ENCODE results near the gene SULT4A1.
A peak's percentile ranks its signal among the peaks of the same experiment; 100 is the strongest.

SULT4A1 gene

GRCh38 chr22:43828725-43828997, 33.7 kb downstream of the SULT4A1 start:
- no peak for DNase-seq (ENCODE audit: low read depth)

GRCh38 chr22:43827926-43828724, 34.2 kb downstream of the SULT4A1 start:
- DNase-seq (ENCODE audit: low read depth) = no peak

- DNase-seq (ENCODE audit: low read depth) = no peak
These were observed 35.1 kb downstream of the SULT4A1 start for GRCh38 chr22:43827003-43827735.

- DNase-seq (ENCODE audit: low read depth) = no peak
These were observed 35.9 kb downstream of the SULT4A1 start for GRCh38 chr22:43826142-43827002.

- DNase-seq (ENCODE audit: low read depth) = no peak
These were observed 36.7 kb downstream of the SULT4A1 start for GRCh38 chr22:43825651-43826050.

GRCh38 chr22:43824724-43825420, 37.4 kb downstream of the SULT4A1 start:
- DNase-seq (ENCODE audit: low read depth) = no peak

- DNase-seq (ENCODE audit: low read depth) = no peak
These were observed 38.2 kb downstream of the SULT4A1 start for GRCh38 chr22:43823911-43824665.

GRCh38 chr22:43823353-43823908, 38.9 kb downstream of the SULT4A1 start:
- DNase-seq (ENCODE audit: low read depth) = no peak

GRCh38 chr22:43821606-43822425, 40.5 kb downstream of the SULT4A1 start:
- DNase-seq (ENCODE audit: low read depth) = no peak

GRCh38 chr22:43820651-43821305, 41.5 kb downstream of the SULT4A1 start:
- DNase-seq (ENCODE audit: low read depth) = no peak

- no peak for DNase-seq (ENCODE audit: low read depth)
These were observed 42.2 kb downstream of the SULT4A1 start for GRCh38 chr22:43819931-43820640.

GRCh38 chr22:43819421-43819921, 42.8 kb downstream of the SULT4A1 start:
- DNase-seq (ENCODE audit: low read depth) = no peak

- DNase-seq (ENCODE audit: low read depth) = no peak
These were observed 43.3 kb downstream of the SULT4A1 start for GRCh38 chr22:43818981-43819380.

- DNase-seq (ENCODE audit: low read depth) = no peak
These were observed 44.9 kb downstream of the SULT4A1 start for GRCh38 chr22:43817402-43817801.

GRCh38 chr22:43814264-43814663, 48.0 kb downstream of the SULT4A1 start:
- no peak for DNase-seq (ENCODE audit: low read depth)

GRCh38 chr22:43812890-43813289, 49.4 kb downstream of the SULT4A1 start:
- DNase-seq (ENCODE audit: low read depth) = no peak

GRCh38 chr22:43812149-43812842, 50.0 kb downstream of the SULT4A1 start, which contains the start of gene EFCAB6:
TSS of gene EFCAB6 (minus strand) at chr22:43812305. CDS start at chr22:43782318, 29,987 bp downstream.
- DNase-seq (ENCODE audit: low read depth) = peak; percentile 62

GRCh38 chr22:43811777-43812148, 50.5 kb downstream of the SULT4A1 start:
- no peak for DNase-seq (ENCODE audit: low read depth)

Data from non-pigmented ciliary epithelial cell (primary cell).